Body of pancreas (tissue), 4 donors: ENCODE data around the gene MYCL. TPM values are rescaled to one million over a fixed set of nuclear protein-coding genes. Genes with fewer than 3 reads are reported as not detected.

Experiments used
- ATAC-seq: fragments of 150-250 bp; one replicate; pipeline ENCODE4 v1.9.1; 2016
- DNase-seq, 4 donors: peaks; one replicate each; pipeline ENCODE4 v3.0.0-alpha.2; 2019
- H3K27ac ChIP-seq, 4 donors: fragments of 200-600 bp; sonication (generic); 1 replicate in 3 of 4; 2 replicates in 1 of 4; pipeline versions ENCODE4 v1.5.1 to v1.6.1; 2016 to 2019; ENCODE audit warnings: mild to moderate bottlenecking in 1 of 4, mixed read lengths in 1 of 4, moderate library complexity in 1 of 4
- H3K27me3 ChIP-seq, 2 donors: fragments of 200-600 bp; sonication (generic); one replicate each; pipeline ENCODE4 v1.6.0; 2016; ENCODE audit warnings: mild to moderate bottlenecking in 1 of 2
- H3K36me3 ChIP-seq, 2 donors: fragments of 200-600 bp; sonication (generic); replicated peaks in 1 of 2; 2 replicates each; pipeline ENCODE4 v1.5.1; 2016; ENCODE audit warnings: low read depth in 2 of 2; ENCODE audit not compliant: insufficient read depth in 1 of 2
- H3K4me1 ChIP-seq: fragments of 200-600 bp; sonication (generic); one replicate; pipeline ENCODE4 v1.6.0; 2016
- H3K4me3 ChIP-seq, 2 donors: fragments of 200-600 bp; sonication (generic); 1 replicate in 1 of 2; 2 replicates in 1 of 2; pipeline ENCODE4 v1.5.1; 2016 to 2019
- H3K9me3 ChIP-seq, 3 donors: fragments of 200-600 bp; sonication (generic); 1 replicate in 2 of 3; 2 replicates in 1 of 3; pipeline ENCODE4 v1.5.1; 2016
- CTCF ChIP-seq, 7 experiments: fragments of 450-650 bp in 4 of 7; fragments of 200-600 bp in 3 of 7; sonication (generic) in 3 of 7; IDR thresholded peaks; one replicate each; pipeline ENCODE4 v1.5.1; 2016 to 2019; ENCODE audit warnings: antibody characterized with exemption in 7 of 7
- POLR2A ChIP-seq, 3 donors: fragments of 450-650 bp; IDR thresholded peaks; one replicate each; pipeline ENCODE4 v1.6.1; 2016; ENCODE audit warnings: antibody characterized with exemption in 3 of 3, mild to moderate bottlenecking in 2 of 3
- WGBS, 2 donors: methylation state at CpG; one replicate each; pipeline ENCODE4 v1.1.5; 2017; 5-methylcytosine and 5-hydroxymethylcytosine counted together
- intact Hi-C: fragments of 100-400 bp; cut with DNase I; formaldehyde crosslinking; loops from one replicate; pipeline ENCODE4 v1.15.1; 2023
- total RNA-seq, 2 donors: library from RNA; depleted of rRNA; stranded (reverse); fragments of >200 nt; gene quantifications; one replicate each; pipeline ENCODE4 v1.1.0, GENCODE V29; 2016

The MYCL gene
- total RNA-seq, 2 donors from 2014 or later: 28.3 to 33.0 TPM

GRCh38 chr1:39892601-39893595 is 8.8 kb downstream of the MYCL start:
- 5% methylated on average over 6 of the region's 6 CpGs for WGBS, 2 donors
- ATAC-seq: peak; percentile 63

GRCh38 chr1:39890880-39891279 is 10.8 kb downstream of the MYCL start:
- WGBS, 2 donors: 96 to 100% methylated on average over 1 of the region's 1 CpG
- ATAC-seq (no peak), DNase-seq (no peak)
- Histone ChIP-seq H3K36me3 (no peaks in the 10 kb centered on the region), H3K4me1 (peaks cover 47% of the 10 kb centered on the region), H3K27me3 (no peaks in the 10 kb centered on the region), H3K27ac (no peak overlapping the region), H3K4me3 (no peak overlapping the region), H3K9me3 (no peaks in the 10 kb centered on the region)
- TF ChIP-seq CTCF (IDR thresholded peaks at IDR 0.05) (no peak), POLR2A (IDR thresholded peaks at IDR 0.05) (no peak)
- intact Hi-C loops: no loop called here

More at GRCh38 chr1:39892601-39893595, 8.8 kb downstream of the MYCL start:
- Histone ChIP-seq H3K27ac (peak overlapping the region; percentile 19 to 65 (median 36)), H3K27me3 (no peaks in the 10 kb centered on the region), H3K36me3 (no peaks in the 10 kb centered on the region), H3K9me3 (no peaks in the 10 kb centered on the region), H3K4me3 (no peak overlapping the region), H3K4me1 (peaks cover 56% of the 10 kb centered on the region)
- no peak for TF ChIP-seq POLR2A (IDR thresholded peaks at IDR 0.05)
- peak in 1 of 7 experiments; percentile 6 for TF ChIP-seq CTCF (IDR thresholded peaks at IDR 0.05)
- DNase-seq: peak; percentile 42 to 63 (median 57)
- intact Hi-C loops: no loop called here

- TF ChIP-seq CTCF (IDR thresholded peaks at IDR 0.05) (no peak), POLR2A (IDR thresholded peaks at IDR 0.05) (no peak)
- Histone ChIP-seq H3K27me3 (no peaks in the 10 kb centered on the region), H3K4me3 (no peak overlapping the region), H3K4me1 (peaks cover 41% of the 10 kb centered on the region), H3K27ac (no peak overlapping the region), H3K36me3 (no peaks in the 10 kb centered on the region), H3K9me3 (no peaks in the 10 kb centered on the region)
- DNase-seq: no peak
- ATAC-seq: no peak
- intact Hi-C loops: no loop called here
These were observed 11.4 kb downstream of the MYCL start for GRCh38 chr1:39890273-39890672.

GRCh38 chr1:39886757-39887231 is 14.9 kb downstream of the MYCL start:
- no peak overlapping the region for H3K27ac ChIP-seq
- ATAC-seq: no peak
- intact Hi-C loops: no loop called here
- TF ChIP-seq POLR2A (IDR thresholded peaks at IDR 0.05) (no peak), CTCF (IDR thresholded peaks at IDR 0.05) (no peak)
- H3K4me1 ChIP-seq: peaks cover 17% of the 10 kb centered on the region
- DNase-seq: no peak
- no peaks in the 10 kb centered on the region for H3K27me3 ChIP-seq
- H3K9me3 ChIP-seq: no peaks in the 10 kb centered on the region
- 88 to 92% methylated on average over 2 of the region's 2 CpGs for WGBS, 2 donors
- H3K36me3 ChIP-seq: no peaks in the 10 kb centered on the region
- H3K4me3 ChIP-seq: no peak overlapping the region
